Activated naive CD8-positive, alpha-beta T cell treated with anti-CD3 and anti-CD28 coated beads, Interleukin-2, amount 10 ng/mL, durations not matched to agents 7 days and 5 days (primary cell): ENCODE results near the gene CDK6. TPM values are rescaled to one million over a fixed set of nuclear protein-coding genes. Genes with fewer than 3 reads are reported as not detected.

Experiments used
- ATAC-seq: fragments of 150-1000 bp; cut with Tn5 transposase; one replicate; pipeline ENCODE4 v1.10.0; 2021; ENCODE audit warnings: low read depth, moderate library complexity
- POLR2A ChIA-PET: fragments of 350-600 bp; sonication (Branson Sonifier 250); formaldehyde crosslinking; loops from one replicate; lab custom pipeline; 2021; ENCODE audit warnings: antibody characterized with exemption; lab: Charles Lee
- DNase-seq: peaks from one replicate; pipeline ENCODE4 v3.0.0; 2021
- H3K27ac Mint-ChIP-seq: one replicate; pipeline ENCODE4 v1.8.0; 2022; ENCODE audit warnings: mild to moderate bottlenecking, mixed read lengths
- H3K27me3 Mint-ChIP-seq: one replicate; pipeline ENCODE4 v1.8.0; 2022; ENCODE audit warnings: mild to moderate bottlenecking, moderate library complexity, mixed read lengths
- H3K36me3 Mint-ChIP-seq: one replicate; pipeline ENCODE4 v1.8.0; 2021; ENCODE audit warnings: mild to moderate bottlenecking, mixed read lengths
- H3K4me1 Mint-ChIP-seq: one replicate; pipeline ENCODE4 v1.8.0; 2021; ENCODE audit warnings: mixed read lengths
- H3K4me3 Mint-ChIP-seq: one replicate; pipeline ENCODE4 v1.8.0; 2022; ENCODE audit warnings: mild to moderate bottlenecking, moderate library complexity, mixed read lengths
- H3K9me3 Mint-ChIP-seq: one replicate; pipeline ENCODE4 v1.8.0; 2021; ENCODE audit warnings: mixed read lengths
- total RNA-seq, 2 experiments: library from RNA; stranded (reverse); gene quantifications; one replicate each; pipeline ENCODE4 v1.2.3, GENCODE V29; 2021

The CDK6 gene
- total RNA-seq, 2 experiments from 2014 or later = 98.6 to 99.8 TPM

DNA sequence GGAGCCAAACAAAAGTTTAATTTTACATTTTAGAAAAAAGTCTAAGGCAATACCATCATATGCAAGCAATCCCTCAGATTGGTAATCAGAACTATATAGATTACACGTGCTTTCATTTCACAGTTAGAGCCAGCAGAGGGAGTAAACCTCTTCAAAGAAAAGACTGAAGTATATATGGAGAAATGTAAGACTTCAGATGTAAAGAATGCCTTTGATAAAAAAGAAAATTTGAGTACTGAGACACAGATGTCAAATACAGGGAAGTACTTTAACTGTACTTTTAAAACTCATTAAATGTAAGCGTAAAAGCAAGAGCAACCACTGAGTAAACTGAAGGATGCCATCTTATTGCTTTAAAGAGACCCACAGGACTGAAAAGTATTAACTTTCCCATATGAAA lies 144.8 kb downstream of the CDK6 start:
- H3K4me1 Mint-ChIP-seq = peaks cover 60% of the 10 kb centered on the region
- no peaks in the 10 kb centered on the region for H3K27me3 Mint-ChIP-seq
- peak overlapping the region; percentile 81 for H3K27ac Mint-ChIP-seq
- POLR2A ChIA-PET = interaction anchor here (1.0 to 3.1 kb wide), 2 partner anchors 142 to 144 kb away, joined by 3 to 13 read pairs; partner anchors contain the start of gene CDK6
- ATAC-seq (peak; percentile 90), DNase-seq (no peak)
- H3K4me3 Mint-ChIP-seq = peak overlapping the region; percentile 6
- peaks cover 17% of the 10 kb centered on the region for H3K9me3 Mint-ChIP-seq
- H3K36me3 Mint-ChIP-seq = peaks cover 60% of the 10 kb centered on the region

DNA sequence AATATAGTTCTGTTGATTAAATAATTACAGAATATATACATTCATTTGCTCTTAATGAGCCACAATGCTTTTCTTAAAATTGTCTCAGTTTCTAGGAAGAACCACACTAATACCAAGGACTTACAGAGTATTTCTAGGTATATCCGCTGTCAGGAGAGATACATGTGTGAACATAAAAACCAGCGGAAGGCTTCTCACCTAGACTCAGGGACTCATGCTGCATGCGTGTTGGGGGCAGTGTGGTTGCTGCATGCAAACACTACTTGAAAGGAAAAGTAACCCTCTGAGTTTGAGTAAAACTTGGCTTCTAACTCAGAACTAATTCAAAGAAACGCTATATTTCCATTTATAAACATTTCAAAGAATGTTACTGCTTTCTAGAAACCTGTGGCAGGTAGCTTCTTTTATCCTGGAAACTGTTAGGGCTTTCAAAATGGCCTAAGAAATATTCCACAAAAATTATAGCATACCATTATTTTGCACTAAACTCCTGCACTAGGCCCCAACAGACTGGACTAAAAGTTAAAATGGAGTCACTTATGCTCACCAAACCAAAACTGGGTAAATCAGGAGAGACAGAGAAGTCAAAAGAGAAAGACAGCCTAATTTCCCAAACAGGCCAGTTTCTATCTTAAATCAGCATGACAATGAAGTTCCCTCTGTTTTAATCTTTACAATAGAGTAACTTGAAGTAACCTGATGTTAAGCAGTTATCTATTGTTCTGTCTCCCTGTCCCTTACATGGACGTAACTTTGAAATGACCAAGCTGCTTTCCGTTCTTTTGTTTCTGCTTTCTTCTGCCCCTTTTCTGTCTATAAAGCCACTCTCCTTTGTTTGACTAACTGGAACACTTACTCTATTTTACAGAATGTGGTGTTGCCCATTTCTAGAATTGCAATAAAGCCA lies 151.0 kb downstream of the CDK6 start:
- no peaks in the 10 kb centered on the region for H3K27me3 Mint-ChIP-seq
- H3K4me1 Mint-ChIP-seq = peaks cover 83% of the 10 kb centered on the region
- peaks cover 75% of the 10 kb centered on the region for H3K36me3 Mint-ChIP-seq
- H3K27ac Mint-ChIP-seq = peak overlapping the region; percentile 87
- POLR2A ChIA-PET = interaction anchor here (0.9 to 1.8 kb wide), 6 partner anchors 21 to 147 kb away, joined by 3 to 9 read pairs (median 4); partner anchors contain the start of gene FAM133B
- DNase-seq = peak; percentile 67
- H3K4me3 Mint-ChIP-seq = peak overlapping the region; percentile 54
- ATAC-seq = peak; percentile 97
- H3K9me3 Mint-ChIP-seq = peaks cover 16% of the 10 kb centered on the region

DNA sequence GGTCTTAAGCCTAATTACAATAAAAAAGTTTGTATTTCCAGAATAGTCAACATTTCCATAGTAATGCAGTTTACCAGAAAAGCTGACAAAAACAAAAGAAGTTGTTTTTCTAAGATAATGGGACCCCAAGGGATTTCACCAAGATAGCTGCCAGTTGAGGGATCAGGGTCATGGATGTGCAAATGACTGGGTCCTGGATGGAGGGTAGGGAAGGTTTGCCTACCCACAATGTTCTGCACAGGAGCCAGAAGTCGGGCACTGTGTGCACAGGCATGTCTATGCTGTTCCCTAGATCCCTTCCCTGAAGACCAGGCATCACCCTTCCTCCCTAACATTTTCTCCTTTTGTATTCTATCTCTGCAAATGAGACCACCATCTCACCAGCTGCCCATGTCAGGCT lies 152.1 kb downstream of the CDK6 start:
- POLR2A ChIA-PET = interaction anchor here (1.4 to 2.7 kb wide), 6 partner anchors 20 to 94 kb away, joined by 3 to 7 read pairs (median 4); partner anchors contain the start of gene FAM133B
- Mint-ChIP-seq H3K36me3 (peaks cover 68% of the 10 kb centered on the region), H3K4me1 (peaks cover 76% of the 10 kb centered on the region), H3K27ac (peak overlapping the region; percentile 87), H3K27me3 (no peaks in the 10 kb centered on the region), H3K9me3 (peaks cover 10% of the 10 kb centered on the region), H3K4me3 (peak overlapping the region; percentile 54)
- no peak for ATAC-seq
- DNase-seq = no peak

DNA sequence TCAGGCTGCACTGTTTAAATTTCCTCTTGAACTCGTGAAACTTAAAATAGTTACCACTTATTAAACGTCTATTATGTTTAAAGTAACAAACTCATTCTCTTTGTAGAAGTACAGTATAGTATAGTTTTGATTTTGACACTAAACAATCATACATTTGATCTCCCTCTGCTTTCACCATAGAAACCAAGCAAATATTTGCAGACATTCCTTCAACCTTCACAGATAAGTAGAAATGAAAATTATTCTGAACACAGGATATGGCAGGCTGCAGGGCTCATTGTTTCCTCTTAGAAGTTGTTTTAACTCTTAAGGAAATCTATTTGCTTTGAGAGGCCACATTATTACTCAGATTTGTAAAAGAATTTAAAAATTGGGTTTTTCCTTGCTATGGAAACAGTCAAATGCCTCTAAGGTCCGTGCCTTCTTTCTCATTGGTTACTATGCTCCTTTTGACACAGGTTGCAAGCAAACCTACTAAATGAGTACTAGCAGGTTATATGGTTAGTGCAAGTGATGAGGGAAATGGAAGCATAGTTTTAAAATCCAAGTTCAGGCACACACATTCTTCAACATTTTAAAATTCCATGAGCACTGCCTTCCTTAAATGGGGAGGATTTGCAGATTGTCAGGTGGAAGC lies 153.4 kb downstream of the CDK6 start:
- POLR2A ChIA-PET = interaction anchor here (1.8 to 2.7 kb wide), 2 partner anchors 19 to 50 kb away, joined by 5 to 7 read pairs; no protein-coding TSS in a partner anchor
- Mint-ChIP-seq H3K4me1 (peaks cover 77% of the 10 kb centered on the region), H3K9me3 (peaks cover 6% of the 10 kb centered on the region), H3K27ac (peak overlapping the region; percentile 87), H3K4me3 (peak overlapping the region; percentile 54), H3K27me3 (no peaks in the 10 kb centered on the region), H3K36me3 (peaks cover 67% of the 10 kb centered on the region)
- peak; percentile 24 for ATAC-seq
- DNase-seq = no peak

DNA sequence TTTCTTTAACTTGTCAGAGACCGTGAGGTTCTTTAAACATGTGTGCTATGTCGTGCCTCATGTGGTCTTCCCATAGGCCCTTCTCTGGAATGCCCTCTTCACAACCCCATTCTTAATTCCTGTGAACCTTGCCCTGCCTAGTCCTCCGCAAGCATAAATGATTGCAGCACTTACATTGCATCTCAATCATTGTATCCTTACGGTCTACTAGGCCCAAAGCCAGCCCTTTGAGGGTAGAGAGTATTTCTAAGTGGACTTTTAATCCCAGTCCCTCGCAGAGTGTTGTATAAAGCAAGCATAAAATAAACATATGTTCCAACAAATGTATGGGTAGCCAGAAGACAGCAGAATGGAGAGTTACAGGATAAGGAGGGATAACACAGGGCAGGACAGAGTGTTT lies 154.0 kb downstream of the CDK6 start:
- Mint-ChIP-seq H3K27me3 (no peaks in the 10 kb centered on the region), H3K4me1 (peaks cover 73% of the 10 kb centered on the region), H3K27ac (peak overlapping the region; percentile 87), H3K4me3 (peak overlapping the region; percentile 16), H3K9me3 (peaks cover 6% of the 10 kb centered on the region), H3K36me3 (peaks cover 62% of the 10 kb centered on the region)
- POLR2A ChIA-PET = interaction anchor here (2.7 kb wide), 1 partner anchor 18 kb away, joined by 7 read pairs; no protein-coding TSS in a partner anchor
- no peak for ATAC-seq
- no peak for DNase-seq

DNA sequence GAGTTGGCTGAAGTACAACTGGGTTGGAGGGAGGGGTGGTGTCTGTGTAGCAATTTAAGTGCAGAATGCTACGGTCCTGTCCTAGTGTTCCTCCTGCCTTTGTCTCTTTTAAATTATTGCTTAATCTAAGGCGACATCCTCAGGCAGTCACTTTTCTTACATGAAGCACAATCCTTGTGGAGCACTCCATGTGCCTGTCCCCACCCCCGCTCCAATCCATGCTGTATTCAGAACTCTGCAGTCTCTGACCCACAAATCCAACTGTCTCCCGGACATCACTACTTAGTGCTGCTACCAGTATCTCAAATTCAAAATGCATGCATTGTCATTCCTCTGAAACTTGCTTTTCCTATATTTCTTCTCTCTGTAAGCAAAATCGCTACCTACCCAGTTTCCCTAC lies 154.7 kb downstream of the CDK6 start:
- Mint-ChIP-seq H3K27me3 (no peaks in the 10 kb centered on the region), H3K9me3 (peaks cover 4% of the 10 kb centered on the region), H3K36me3 (peaks cover 61% of the 10 kb centered on the region), H3K4me3 (no peak overlapping the region), H3K27ac (peak overlapping the region; percentile 87), H3K4me1 (peaks cover 66% of the 10 kb centered on the region)
- DNase-seq (no peak), ATAC-seq (no peak)
- POLR2A ChIA-PET = interaction anchor here (1.2 to 2.7 kb wide), 2 partner anchors 17 to 60 kb away, joined by 6 to 7 read pairs; no protein-coding TSS in a partner anchor

DNA sequence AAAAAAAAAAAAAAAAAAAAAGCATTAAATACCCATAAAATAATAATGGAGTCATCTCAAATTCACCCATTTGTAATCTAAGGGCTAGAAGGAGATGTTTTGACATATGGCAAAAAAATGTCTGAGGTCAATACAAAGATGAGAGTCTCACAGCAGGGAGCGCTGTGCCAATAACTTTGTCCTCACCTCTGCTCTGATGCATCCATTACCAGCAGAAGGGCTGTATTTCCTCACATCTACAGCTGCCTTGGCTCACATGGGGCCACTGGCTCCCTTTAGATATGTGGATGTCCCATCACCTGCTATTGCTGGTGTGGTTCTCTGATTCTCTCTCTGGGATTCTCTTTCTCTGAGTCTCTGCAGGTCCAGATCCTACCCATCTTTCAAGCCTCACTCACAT lies 155.9 kb downstream of the CDK6 start:
- Mint-ChIP-seq H3K9me3 (peaks cover 4% of the 10 kb centered on the region), H3K27ac (peak overlapping the region; percentile 87), H3K4me3 (no peak overlapping the region), H3K27me3 (no peaks in the 10 kb centered on the region), H3K36me3 (peaks cover 61% of the 10 kb centered on the region), H3K4me1 (peaks cover 55% of the 10 kb centered on the region)
- POLR2A ChIA-PET = interaction anchor here (0.5 to 1.2 kb wide), 2 partner anchors 13 to 59 kb away, joined by 4 to 6 read pairs; no protein-coding TSS in a partner anchor
- ATAC-seq (no peak), DNase-seq (no peak)

DNA sequence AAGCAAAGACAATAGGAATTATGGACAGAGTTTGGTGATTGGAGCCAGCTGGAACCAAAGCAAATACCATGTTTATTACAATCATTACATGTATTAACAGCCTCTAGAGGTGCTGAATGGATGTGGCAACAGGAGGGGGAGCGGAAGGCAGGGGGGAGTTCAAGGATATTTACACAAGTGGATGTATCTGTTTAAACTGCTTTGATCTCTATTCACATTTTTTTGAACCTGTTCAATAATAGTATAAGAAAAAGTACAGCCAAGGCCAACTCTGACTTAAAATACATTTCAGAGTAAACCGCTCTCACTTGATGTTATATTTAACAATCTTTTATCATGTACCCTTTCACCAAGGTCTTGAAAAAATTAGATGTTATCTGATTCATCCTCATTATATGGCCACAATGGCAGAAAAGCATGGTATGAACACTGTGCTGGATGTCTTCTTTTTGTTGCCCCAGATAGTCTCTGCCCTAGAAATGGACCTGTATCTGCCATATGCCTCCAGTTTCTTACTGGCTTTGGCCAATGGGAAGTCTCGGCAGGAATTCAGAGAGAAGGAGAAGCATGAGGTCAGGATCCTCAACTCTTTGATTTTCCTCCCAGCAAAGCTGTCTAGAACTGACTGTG lies 158.0 kb downstream of the CDK6 start:
- Mint-ChIP-seq H3K27ac (no peak overlapping the region), H3K4me1 (peaks cover 42% of the 10 kb centered on the region), H3K9me3 (peaks cover 8% of the 10 kb centered on the region), H3K36me3 (peaks cover 65% of the 10 kb centered on the region), H3K4me3 (no peak overlapping the region), H3K27me3 (no peaks in the 10 kb centered on the region)
- POLR2A ChIA-PET = no interaction called here
- ATAC-seq (no peak), DNase-seq (no peak)

DNA sequence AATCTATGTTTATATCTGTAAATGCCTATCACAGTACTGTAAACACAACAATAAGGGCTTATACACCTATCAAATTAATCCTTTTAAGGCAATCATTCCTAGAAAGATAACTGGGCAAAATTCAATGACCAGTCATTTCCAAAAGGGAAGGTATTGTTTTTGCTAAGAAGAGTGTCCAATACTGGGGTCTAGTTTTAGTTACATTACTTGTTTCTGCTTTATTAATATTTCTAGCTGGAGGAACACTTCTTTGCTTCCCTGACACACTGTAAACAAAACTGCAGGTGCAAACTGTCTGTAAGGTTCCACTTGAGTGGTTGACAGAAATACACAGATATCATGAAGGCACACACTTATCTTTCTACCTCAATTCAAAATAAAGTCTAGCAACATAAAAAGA lies 162.0 kb downstream of the CDK6 start:
- DNase-seq = no peak
- no peak overlapping the region for H3K4me3 Mint-ChIP-seq
- H3K4me1 Mint-ChIP-seq = peaks cover 43% of the 10 kb centered on the region
- no peak overlapping the region for H3K27ac Mint-ChIP-seq
- no peaks in the 10 kb centered on the region for H3K27me3 Mint-ChIP-seq
- peaks cover 70% of the 10 kb centered on the region for H3K36me3 Mint-ChIP-seq
- POLR2A ChIA-PET = interaction anchor here (1.2 kb wide), 1 partner anchor 9 kb away, joined by 3 read pairs; no protein-coding TSS in a partner anchor
- ATAC-seq = no peak
- H3K9me3 Mint-ChIP-seq = peaks cover 15% of the 10 kb centered on the region

DNA sequence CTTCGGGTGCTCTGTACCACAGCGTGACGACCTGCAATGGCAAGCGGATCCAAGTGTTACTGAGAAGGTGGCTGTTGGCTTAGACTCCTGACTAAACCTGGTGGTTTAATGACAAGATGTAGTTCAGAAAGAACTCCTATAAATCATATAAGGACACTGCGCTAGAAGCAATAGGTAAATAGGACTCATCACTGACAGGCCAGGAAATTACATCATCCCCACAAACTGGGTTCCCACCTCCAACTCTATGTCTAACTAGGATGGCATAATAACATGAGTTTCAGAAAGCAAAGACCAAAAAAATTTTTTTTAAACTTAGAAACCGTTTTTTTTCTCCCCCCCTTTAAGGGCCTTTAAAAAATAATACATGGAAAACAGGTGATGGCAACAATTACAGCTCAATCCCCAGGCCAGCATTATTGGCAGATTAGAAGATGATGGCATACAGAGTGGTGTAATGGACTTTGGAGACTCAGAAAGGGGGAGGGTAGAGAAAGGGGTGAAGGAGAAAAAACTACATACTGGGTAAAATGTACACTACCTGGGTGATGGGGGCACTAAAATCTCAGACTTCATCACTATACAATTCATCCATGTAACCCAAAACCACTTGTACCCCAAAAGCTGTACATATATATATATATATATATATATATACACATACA lies 164.7 kb downstream of the CDK6 start:
- Mint-ChIP-seq H3K27ac (peak overlapping the region; percentile 77), H3K4me1 (peaks cover 39% of the 10 kb centered on the region), H3K4me3 (peak overlapping the region; percentile 60), H3K9me3 (peaks cover 14% of the 10 kb centered on the region), H3K27me3 (no peaks in the 10 kb centered on the region), H3K36me3 (peaks cover 58% of the 10 kb centered on the region)
- no peak for DNase-seq
- POLR2A ChIA-PET = interaction anchor here (0.7 kb wide), 1 partner anchor 1732 kb away, joined by 7 read pairs; no protein-coding TSS in a partner anchor
- peak; percentile 71 for ATAC-seq

DNA sequence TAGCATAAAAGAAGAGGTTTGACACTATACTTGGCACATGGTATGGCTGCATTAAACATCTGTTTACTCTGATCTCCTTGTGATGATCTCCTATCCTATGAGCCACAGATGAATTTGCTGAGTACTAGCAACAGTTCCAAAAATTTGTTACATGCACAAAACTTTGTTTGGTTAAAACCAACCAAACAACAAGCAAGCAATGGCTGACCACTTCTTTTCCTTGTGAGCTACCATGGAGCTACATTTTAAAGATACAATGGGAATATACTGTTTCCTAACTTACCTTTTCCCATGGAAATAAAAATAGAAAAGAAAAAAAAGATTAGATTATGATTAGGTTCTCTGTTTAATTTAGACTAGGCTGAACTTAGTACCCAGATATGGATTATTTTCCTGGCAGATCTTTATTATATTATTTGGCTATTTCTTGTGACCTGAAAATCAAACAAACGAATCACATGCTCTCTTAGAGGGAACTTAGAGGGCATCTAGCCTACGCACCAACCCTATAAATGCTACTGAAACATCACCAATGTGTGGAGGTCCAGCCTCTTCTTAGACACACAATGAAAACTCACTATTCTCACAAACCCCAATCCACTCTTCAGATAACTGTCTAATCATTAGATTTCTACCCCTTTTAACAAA lies 166.0 kb downstream of the CDK6 start:
- peak overlapping the region; percentile 60 for H3K4me3 Mint-ChIP-seq
- no peak for ATAC-seq
- no peak for DNase-seq
- peaks cover 14% of the 10 kb centered on the region for H3K9me3 Mint-ChIP-seq
- peaks cover 62% of the 10 kb centered on the region for H3K36me3 Mint-ChIP-seq
- peaks cover 47% of the 10 kb centered on the region for H3K4me1 Mint-ChIP-seq
- H3K27me3 Mint-ChIP-seq = no peaks in the 10 kb centered on the region
- peak overlapping the region; percentile 77 for H3K27ac Mint-ChIP-seq
- POLR2A ChIA-PET = no interaction called here

DNA sequence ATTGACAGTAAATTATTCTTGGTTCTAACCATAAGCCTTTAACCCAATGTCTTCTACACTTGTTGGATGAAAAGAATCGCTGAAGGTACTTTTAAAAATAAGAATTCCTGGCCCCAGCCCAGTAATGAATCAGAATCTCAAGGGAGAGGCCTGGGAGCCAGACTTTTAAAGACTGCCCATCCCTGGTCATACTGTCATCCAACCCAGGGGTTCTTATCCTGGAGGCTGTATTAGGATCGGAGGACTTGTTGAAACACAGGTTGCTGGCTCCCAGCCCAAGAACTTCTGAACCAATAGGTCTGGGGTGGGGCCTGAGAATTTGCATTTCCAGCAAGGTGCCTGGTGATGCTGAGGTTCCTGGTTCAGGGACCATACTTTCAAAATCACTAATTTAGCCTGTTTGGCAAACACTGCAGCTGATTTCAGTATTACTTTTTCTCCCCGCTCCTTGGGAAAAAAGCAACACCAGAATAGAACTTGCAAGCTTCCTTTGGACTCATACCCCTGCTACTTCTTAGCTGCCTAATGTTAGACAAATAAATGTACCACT lies 166.7 kb downstream of the CDK6 start:
- Mint-ChIP-seq H3K36me3 (peaks cover 64% of the 10 kb centered on the region), H3K27ac (peak overlapping the region; percentile 25), H3K27me3 (no peaks in the 10 kb centered on the region), H3K9me3 (peaks cover 14% of the 10 kb centered on the region), H3K4me1 (peaks cover 51% of the 10 kb centered on the region), H3K4me3 (peak overlapping the region; percentile 35)
- POLR2A ChIA-PET = no interaction called here
- DNase-seq (no peak), ATAC-seq (no peak)
